ENCODE results near the gene RAF1.
A peak's percentile ranks its signal among the peaks of the same experiment; 100 is the strongest.
"Not testable (repeated sequence)": the region's sequence is repeated elsewhere in the genome, so short reads cannot be mapped to it uniquely, and the experiment has no call there.

The RAF1 gene

DNA sequence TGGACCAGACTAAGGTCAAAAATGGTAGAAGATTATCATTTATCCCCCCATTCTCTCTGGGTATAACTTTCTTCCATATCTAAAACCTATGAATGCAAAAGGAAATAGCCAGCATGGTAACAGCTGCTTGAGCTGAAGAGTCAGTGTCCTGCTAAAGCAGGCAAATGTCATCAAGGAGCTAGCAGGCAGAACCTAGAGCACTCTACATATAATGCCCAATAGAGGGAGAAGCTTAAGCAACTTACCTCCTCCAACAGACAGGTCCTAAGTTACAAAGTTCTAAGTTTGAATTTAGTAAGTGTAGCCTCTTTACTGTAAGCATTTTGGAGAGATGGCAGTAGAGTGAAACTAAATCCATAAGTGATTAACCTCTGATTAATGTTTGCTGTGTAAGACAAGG, 7.7 kb downstream of the RAF1 start:
- TF ChIP-seq, protein P1, sequence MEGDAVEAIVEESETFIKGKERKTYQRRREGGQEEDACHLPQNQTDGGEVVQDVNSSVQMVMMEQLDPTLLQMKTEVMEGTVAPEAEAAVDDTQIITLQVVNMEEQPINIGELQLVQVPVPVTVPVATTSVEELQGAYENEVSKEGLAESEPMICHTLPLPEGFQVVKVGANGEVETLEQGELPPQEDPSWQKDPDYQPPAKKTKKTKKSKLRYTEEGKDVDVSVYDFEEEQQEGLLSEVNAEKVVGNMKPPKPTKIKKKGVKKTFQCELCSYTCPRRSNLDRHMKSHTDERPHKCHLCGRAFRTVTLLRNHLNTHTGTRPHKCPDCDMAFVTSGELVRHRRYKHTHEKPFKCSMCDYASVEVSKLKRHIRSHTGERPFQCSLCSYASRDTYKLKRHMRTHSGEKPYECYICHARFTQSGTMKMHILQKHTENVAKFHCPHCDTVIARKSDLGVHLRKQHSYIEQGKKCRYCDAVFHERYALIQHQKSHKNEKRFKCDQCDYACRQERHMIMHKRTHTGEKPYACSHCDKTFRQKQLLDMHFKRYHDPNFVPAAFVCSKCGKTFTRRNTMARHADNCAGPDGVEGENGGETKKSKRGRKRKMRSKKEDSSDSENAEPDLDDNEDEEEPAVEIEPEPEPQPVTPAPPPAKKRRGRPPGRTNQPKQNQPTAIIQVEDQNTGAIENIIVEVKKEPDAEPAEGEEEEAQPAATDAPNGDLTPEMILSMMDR (IDR thresholded peaks at IDR 0.05; ENCODE audit: low read depth, low read length) = no peak
- DNase-seq (ENCODE audit: low read depth in 2 of 2) = no peak
- H3K4me3 ChIP-seq (replicated peaks in 1 of 2; ENCODE audit: low read depth in 2 of 2, low read length in 2 of 2) = no peak overlapping the region

DNA sequence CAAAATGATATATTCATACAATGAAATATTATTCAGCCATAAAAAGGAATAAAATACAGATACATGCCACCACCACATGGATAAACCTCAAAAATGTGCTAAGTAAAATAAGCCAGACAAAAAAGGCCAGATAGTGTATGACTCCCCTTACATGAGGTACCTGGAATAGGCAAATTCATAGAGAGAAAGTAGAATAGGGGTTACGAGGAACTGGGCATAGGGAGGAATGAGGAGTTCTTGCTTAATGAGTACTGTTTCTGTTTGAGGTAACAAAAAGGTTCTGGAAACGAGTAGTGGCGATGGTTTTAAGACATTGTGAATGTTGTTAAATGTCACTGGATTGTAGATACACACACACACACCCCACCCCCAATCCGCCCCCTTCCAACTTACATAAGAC, 8.2 kb downstream of the RAF1 start:
- TF ChIP-seq, protein P1 (IDR thresholded peaks at IDR 0.05; ENCODE audit: low read depth, low read length) = no peak
- no peak for DNase-seq (ENCODE audit: low read depth in 2 of 2)
- no peak overlapping the region for H3K4me3 ChIP-seq (replicated peaks in 1 of 2; ENCODE audit: low read depth in 2 of 2, low read length in 2 of 2)

DNA sequence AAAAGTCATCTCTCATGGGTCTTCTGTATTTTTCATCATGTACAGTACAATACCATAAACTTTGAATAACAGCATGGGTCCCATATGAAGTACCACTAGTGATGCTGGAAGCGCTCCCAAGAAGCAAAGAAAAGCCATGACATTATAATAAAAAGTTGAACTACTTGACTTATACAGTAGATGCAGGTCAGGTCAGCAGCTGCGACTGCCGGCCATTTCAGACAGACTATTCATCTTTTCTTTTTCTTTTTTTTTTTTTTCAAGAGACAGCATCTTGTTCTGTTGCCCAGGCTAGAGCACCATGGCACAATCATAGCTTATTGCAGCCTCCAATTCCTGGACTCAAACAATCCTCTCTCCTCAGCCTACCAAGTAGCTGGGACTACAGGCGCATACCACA, 10.2 kb downstream of the RAF1 start:
- TF ChIP-seq, protein P1 (IDR thresholded peaks at IDR 0.05; ENCODE audit: low read depth, low read length) = no peak
- no peak overlapping the region for H3K4me3 ChIP-seq (replicated peaks in 1 of 2; ENCODE audit: low read depth in 2 of 2, low read length in 2 of 2)
- DNase-seq (ENCODE audit: low read depth in 2 of 2) = no peak

DNA sequence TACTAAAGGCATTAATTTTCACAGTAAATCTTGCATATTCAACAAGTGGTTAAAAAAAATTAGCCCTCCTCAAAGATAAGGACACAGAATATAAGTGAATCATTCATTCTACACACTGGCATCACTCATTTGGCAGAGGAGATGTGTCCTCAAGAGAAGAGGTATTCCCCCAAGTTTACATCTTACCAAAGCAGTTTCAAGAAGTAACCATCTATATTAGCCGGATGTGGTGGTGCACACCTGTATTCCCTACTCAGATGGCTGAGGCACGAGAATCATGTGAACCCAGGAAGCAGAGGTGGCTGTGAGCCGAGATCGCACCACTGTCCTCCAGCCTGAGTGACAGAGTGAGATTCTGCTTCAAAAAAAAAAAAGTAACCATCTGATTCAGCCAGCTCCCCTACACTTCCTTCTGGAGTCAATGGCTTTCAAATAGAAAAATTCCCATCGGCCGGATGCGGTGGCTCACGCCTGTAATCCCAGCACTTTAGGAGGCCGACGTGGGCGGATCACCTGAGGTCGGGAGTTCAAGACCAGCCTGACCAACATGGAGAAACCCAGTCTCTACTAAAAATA, 15.4 kb downstream of the RAF1 start:
- TF ChIP-seq, protein P1 (IDR thresholded peaks at IDR 0.05; ENCODE audit: low read depth, low read length) = no peak
- no peak for DNase-seq (ENCODE audit: low read depth in 2 of 2)
- no peak overlapping the region for H3K4me3 ChIP-seq (replicated peaks in 1 of 2; ENCODE audit: low read depth in 2 of 2, low read length in 2 of 2)

DNA sequence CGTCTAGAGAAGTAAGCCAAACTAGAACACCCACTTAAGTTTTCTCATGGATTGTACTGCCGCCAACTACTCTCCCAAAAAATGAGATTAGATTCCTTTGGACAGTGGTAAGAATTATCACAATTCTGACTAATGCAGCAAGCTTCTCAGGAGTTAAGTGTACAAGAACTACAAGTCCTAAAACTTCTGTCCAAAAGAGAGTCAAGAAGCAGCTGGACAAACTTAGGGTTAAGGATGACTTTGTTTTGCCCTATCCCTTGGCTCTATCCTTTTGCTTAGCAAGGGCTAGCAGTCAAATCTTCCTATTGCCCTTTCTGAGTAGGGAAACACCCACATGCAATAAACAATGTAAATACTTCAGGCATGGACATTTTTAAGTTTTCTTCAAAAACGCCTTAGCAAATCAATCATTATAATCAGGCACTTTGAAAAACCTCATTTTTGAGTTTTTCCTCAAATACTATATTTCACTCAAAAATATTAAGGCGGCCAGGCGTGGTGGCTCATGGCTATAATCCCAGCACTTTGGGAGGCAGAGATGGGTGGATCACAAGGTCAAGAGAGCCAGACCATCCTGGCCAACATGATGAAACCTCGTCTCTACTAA, 19.5 kb downstream of the RAF1 start:
- TF ChIP-seq, protein P1 (IDR thresholded peaks at IDR 0.05; ENCODE audit: low read depth, low read length) = no peak
- no peak overlapping the region for H3K4me3 ChIP-seq (replicated peaks in 1 of 2; ENCODE audit: low read depth in 2 of 2, low read length in 2 of 2)
- DNase-seq (ENCODE audit: low read depth in 2 of 2) = peak; percentile 74

DNA sequence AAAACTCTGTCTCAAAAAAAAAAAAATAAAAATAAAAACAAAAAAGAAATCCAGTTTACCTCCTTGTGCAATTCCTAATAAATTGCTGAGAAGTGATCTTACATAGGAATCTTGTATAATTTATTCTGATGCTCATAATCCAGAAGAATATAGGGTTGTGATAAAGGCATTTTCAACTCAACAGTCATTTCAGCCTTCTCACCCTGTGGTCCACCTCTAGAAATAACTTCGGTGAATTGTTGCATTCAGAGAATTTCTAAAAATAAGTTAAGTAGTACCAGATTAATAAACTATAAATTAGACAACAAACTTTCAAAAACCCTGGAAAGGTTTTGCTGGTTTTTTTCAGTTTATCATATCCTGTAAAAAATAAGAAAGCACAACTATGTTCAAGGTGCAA, 20.2 kb downstream of the RAF1 start:
- H3K4me3 ChIP-seq (replicated peaks in 1 of 2; ENCODE audit: low read depth in 2 of 2, low read length in 2 of 2) = no peak overlapping the region
- DNase-seq (ENCODE audit: low read depth in 2 of 2) = no peak
- TF ChIP-seq, protein P1 (IDR thresholded peaks at IDR 0.05; ENCODE audit: low read depth, low read length) = no peak

DNA sequence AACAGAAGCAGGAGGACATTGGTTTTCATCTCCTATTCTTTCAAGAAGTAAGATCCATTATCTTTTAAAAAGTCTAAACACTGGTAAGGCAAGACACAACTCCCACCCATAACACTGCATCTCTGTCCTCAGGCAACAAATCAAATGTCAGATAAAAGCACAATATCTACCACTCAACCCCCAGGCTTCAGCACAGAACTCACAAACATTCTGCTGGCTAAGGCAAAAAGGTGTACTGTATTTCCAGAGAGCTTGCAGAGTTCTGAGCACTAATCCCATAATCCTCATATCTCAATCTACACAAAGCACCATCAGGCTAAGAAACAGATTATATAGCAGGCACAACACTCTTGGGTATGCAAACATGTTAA, 20.9 kb downstream of the RAF1 start:
- H3K4me3 ChIP-seq (replicated peaks in 1 of 2; ENCODE audit: low read depth in 2 of 2, low read length in 2 of 2) = no peak overlapping the region
- TF ChIP-seq, protein P1 (IDR thresholded peaks at IDR 0.05; ENCODE audit: low read depth, low read length) = no peak
- DNase-seq (ENCODE audit: low read depth in 2 of 2) = no peak

DNA sequence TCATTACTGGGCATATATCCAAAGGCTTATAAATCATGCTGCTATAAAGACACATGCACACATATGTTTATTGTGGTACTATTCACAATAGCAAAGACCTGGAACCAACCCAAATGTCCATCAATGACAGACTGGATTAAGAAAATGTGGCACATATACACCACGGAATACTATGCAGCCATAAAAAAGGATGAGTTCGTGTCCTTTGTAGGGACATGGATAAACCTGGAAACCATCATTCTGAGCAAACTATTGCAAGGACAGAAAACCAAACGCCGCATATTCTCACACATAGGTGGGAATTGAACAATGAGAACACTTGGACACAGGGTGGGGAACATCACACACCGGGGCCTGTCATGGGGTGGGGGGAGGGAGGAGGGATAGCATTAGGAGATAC, 23.1 kb downstream of the RAF1 start:
- DNase-seq (ENCODE audit: low read depth in 2 of 2) = not testable (repeated sequence)

More for the DNA sequence above, 23.1 kb downstream of the RAF1 start:
- not testable (repeated sequence) for H3K4me3 ChIP-seq (replicated peaks in 1 of 2; ENCODE audit: low read depth in 2 of 2, low read length in 2 of 2)

Data from cardiac fibroblast (primary cell).